Lower lobe of right lung (tissue), 2 donors: ENCODE measurements around the gene GMEB2. TPM values are rescaled to one million over a fixed set of nuclear protein-coding genes. Genes with fewer than 3 reads are reported as not detected.

Source experiments
- ATAC-seq, 2 donors: fragments of 200-7000 bp; cut with Tn5 transposase; one replicate each; pipeline ENCODE4 v1.9.1; 2020 to 2022; ENCODE audit warnings: mild to moderate bottlenecking in 2 of 2, moderate library complexity in 2 of 2
- DNase-seq: peaks from one replicate; pipeline ENCODE4 v3.0.0-alpha.2; 2020
- H3K27ac ChIP-seq: fragments of 200-600 bp; one replicate; pipeline ENCODE4 v1.8.0; 2022
- H3K27me3 ChIP-seq: fragments of 200-600 bp; one replicate; pipeline ENCODE4 v1.8.0; 2022; ENCODE audit warnings: low read depth
- H3K36me3 ChIP-seq: fragments of 200-600 bp; one replicate; pipeline ENCODE4 v1.8.0; 2022; ENCODE audit warnings: mild to moderate bottlenecking
- H3K4me1 ChIP-seq: fragments of 200-600 bp; one replicate; pipeline ENCODE4 v1.8.0; 2022
- H3K4me3 ChIP-seq: fragments of 200-600 bp; one replicate; pipeline ENCODE4 v1.8.0; 2022; ENCODE audit warnings: mild to moderate bottlenecking
- H3K9me3 ChIP-seq: fragments of 200-600 bp; one replicate; pipeline ENCODE4 v1.8.0; 2022
- intact Hi-C: fragments of 100-400 bp; cut with DNase I; formaldehyde crosslinking; loops from one replicate; pipeline ENCODE4 v1.11.0; 2022
- total RNA-seq: library from RNA; stranded (reverse); fragmentation: NEBNext Ultra II Directional; extraction: Animal tissue kit (Norgen Biotek cat#: 25700); gene quantifications from one replicate; pipeline ENCODE4 v1.2.1, GENCODE V29; 2021
- TF ChIP-seq, protein P1 (sequence below): fragments of 200-600 bp; IDR thresholded peaks from one replicate; pipeline ENCODE4 v1.8.0; 2022; ENCODE audit warnings: antibody characterized with exemption, mild to moderate bottlenecking
- donor health status: DM: no; HTN: yes; CAD: no; lungs with severe emphysema.

GMEB2 gene
- total RNA-seq, 1 donor from 2014 or later, result 9.7 TPM

DNA sequence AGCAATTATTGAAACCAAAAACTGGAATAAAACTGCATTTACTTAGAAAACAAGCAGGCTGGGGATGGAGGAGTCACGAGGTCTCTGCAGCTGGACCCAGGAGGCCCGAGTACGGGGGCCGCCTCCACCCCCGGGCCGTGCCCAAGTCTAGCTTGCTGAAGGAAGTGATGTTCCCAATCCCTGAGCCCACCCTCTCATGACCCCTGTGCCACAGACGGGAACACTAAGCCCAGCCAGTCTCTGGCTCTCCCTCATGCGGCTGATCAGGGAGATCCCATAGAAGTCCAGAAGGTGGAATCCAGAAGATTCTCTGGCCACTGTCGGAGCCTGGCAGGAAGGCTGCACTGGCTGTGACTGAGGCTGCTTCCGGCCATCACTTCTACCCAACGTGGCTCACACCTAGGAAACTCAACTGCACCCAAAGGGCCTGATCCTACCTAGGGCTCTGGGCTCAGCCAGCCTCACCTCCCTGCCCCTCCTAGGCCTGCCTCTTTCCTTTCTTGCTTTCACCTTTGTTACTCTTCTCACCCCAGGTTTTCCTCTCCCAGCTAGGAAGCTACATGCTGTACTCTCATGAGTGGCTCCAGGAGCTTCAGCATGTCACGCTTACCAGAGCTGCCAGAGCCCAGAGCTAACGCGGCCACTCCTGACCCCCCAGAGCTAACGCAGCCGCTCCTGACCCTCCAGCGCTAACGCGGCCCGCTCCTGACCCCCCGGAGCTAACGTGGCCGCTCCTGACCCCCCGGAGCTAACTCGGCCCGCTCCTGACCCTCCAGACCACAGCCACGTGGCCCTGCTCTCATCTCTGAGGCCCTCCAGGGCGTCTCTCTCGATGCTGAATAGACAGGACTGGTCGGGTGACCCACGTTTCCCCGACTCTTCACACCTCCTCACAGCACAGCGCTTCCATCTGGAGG lies 28.2 kb downstream of the GMEB2 start:
- Histone ChIP-seq H3K4me1 (no peaks in the 10 kb centered on the region), H3K27me3 (no peaks in the 10 kb centered on the region), H3K4me3 (no peak overlapping the region), H3K27ac (no peak overlapping the region), H3K9me3 (no peaks in the 10 kb centered on the region), H3K36me3 (peaks cover 87% of the 10 kb centered on the region)
- intact Hi-C loops, result no loop called here
- TF ChIP-seq, protein P1, sequence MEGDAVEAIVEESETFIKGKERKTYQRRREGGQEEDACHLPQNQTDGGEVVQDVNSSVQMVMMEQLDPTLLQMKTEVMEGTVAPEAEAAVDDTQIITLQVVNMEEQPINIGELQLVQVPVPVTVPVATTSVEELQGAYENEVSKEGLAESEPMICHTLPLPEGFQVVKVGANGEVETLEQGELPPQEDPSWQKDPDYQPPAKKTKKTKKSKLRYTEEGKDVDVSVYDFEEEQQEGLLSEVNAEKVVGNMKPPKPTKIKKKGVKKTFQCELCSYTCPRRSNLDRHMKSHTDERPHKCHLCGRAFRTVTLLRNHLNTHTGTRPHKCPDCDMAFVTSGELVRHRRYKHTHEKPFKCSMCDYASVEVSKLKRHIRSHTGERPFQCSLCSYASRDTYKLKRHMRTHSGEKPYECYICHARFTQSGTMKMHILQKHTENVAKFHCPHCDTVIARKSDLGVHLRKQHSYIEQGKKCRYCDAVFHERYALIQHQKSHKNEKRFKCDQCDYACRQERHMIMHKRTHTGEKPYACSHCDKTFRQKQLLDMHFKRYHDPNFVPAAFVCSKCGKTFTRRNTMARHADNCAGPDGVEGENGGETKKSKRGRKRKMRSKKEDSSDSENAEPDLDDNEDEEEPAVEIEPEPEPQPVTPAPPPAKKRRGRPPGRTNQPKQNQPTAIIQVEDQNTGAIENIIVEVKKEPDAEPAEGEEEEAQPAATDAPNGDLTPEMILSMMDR, result no peak
- ATAC-seq, result no peak
- DNase-seq, result no peak

DNA sequence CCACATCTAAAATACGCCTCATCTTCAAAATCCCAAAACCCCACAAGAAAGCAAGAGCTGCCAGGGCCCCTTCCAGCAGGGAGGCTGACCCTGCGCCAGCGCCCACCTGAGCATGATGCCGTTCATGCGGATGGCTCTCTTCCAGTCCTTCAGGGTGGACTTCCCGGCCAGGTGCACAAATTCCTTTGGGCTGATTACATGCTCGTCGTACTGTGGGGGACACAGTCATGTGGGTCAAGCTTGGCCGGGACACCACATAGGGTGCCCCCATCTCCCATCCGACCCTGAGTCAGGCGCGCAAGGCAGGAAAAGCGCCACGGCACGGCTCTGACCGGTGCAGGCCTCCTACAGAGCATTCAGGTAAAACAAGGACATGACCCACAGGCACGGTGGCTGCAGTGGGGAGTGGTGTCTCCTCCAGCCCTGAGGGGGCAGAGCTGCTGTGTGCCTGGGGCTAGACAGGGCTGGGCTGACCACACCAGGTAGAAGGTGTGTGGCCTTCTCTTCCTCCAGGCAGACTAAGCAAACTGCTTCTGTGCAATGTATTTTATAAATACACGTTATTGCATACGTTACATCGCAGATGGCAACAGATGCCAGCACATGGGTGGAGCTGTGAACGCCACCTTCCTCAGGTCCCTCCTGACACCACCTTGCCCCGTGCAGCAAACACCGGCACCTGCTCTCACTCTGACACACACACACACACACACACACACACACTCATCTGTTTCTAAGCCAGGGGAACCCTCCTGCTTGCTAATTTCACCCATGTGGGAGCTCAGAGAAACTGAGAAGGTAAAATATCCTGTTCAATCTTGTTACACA lies 29.0 kb downstream of the GMEB2 start:
- no peaks in the 10 kb centered on the region for H3K4me1 ChIP-seq
- H3K36me3 ChIP-seq, result peaks cover 88% of the 10 kb centered on the region
- H3K27ac ChIP-seq, result no peak overlapping the region
- TF ChIP-seq, protein P1, result no peak
- H3K4me3 ChIP-seq, result no peak overlapping the region
- H3K27me3 ChIP-seq, result no peaks in the 10 kb centered on the region
- intact Hi-C loops, result no loop called here
- ATAC-seq (no peak), DNase-seq (no peak)
- H3K9me3 ChIP-seq, result no peaks in the 10 kb centered on the region

DNA sequence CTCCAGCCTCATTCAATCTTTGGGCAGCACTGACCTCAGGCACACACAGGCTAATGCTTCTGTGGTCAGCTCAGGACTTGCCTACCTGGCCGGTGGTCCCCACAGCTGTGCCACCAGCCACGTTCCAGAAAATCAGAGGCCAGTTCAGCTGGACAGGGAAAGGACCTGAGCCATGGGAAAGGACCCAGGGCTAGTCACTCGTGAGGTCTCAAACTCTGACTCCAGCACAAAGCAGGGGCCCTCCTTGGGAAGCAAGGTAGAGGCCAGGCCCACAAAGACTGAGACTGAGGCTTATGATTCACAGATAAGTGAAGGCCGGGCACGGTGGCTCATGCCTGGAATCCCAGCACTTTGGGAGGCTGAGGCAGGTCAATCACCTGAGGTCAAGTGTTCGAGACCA lies 30.5 kb downstream of the GMEB2 start:
- intact Hi-C loops, result no loop called here
- TF ChIP-seq, protein P1, result no peak
- Histone ChIP-seq H3K27me3 (no peaks in the 10 kb centered on the region), H3K9me3 (no peaks in the 10 kb centered on the region), H3K4me1 (no peaks in the 10 kb centered on the region), H3K4me3 (no peak overlapping the region), H3K27ac (no peak overlapping the region), H3K36me3 (peaks cover 88% of the 10 kb centered on the region)
- ATAC-seq (no peak), DNase-seq (no peak)

DNA sequence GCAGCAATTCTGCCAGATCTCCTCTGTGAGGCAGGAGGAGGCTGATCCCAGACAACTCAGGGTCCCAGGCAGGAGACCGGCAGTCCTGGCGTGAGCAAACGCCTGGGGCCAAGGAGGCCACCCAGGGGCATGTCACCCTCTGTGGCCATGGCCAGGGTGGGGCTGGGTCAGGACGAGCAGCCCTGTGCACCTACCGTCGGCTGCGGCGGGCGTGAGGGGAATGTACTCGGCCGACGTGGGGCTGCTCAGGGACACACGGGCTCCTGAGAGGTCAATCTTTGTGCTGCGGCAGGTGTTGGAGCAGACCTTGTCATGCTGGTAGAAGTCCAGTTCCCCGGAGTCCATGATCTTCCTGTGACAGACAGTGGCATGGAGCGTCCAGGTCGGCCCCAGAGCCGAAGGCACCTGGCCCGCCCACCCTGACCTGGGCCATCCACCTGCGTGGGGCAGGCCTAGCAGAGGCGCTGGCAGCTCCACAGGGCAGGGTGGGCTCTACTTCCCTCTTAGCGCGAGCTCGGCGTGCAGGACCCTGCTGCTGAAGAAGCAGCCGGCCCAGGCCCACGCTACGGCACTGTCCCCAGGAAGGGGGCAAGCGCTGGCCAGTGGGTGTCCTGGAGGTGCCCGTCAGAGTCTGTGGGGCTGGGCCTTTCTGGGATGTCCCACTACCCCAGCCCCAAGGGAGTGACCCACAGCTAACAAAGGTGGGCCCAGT lies 31.3 kb downstream of the GMEB2 start:
- H3K4me3 ChIP-seq, result no peak overlapping the region
- intact Hi-C loops, result no loop called here
- no peaks in the 10 kb centered on the region for H3K4me1 ChIP-seq
- H3K27me3 ChIP-seq, result no peaks in the 10 kb centered on the region
- H3K27ac ChIP-seq, result no peak overlapping the region
- ATAC-seq (no peak), DNase-seq (peak; percentile 42)
- H3K36me3 ChIP-seq, result peaks cover 86% of the 10 kb centered on the region
- H3K9me3 ChIP-seq, result no peaks in the 10 kb centered on the region
- TF ChIP-seq, protein P1, result no peak

DNA sequence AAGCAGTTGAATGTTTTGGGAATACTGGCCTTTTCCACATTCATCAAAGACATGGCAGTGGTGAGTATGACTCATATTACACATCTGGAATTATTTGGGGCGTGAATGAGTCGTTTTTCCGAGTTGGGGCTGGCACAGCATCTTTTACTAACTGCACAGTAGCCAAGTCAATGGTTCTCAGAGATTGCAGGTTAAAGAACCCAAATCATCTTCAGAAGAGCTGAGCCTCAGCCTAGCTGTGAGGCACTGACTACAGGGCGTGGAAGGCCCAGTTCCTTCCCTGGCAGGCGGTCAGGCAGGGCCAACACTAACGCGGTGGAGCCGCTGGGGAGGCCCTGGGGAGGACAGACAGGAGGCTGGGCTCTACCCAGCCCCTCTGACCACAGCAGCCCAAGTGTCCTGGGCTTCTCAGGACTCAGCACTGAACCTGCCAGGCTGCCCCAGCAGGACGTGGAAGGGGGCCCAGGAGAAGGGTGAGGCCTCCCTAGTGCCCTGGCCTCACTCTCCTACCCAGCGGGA lies 32.8 kb downstream of the GMEB2 start:
- intact Hi-C loops, result no loop called here
- H3K27ac ChIP-seq, result no peak overlapping the region

More for the DNA sequence above, 32.8 kb downstream of the GMEB2 start:
- no peak overlapping the region for H3K4me3 ChIP-seq
- H3K27me3 ChIP-seq, result no peaks in the 10 kb centered on the region
- no peak for ATAC-seq
- H3K36me3 ChIP-seq, result peaks cover 86% of the 10 kb centered on the region
- TF ChIP-seq, protein P1, result no peak
- no peak for DNase-seq
- H3K9me3 ChIP-seq, result no peaks in the 10 kb centered on the region
- no peaks in the 10 kb centered on the region for H3K4me1 ChIP-seq
